Measurements from ENCODE around the gene MRPL33.

Gene MRPL33

GRCh38 chr2:27823135-27823534 is 51.6 kb downstream of the MRPL33 start:
- CTCF ChIA-PET: no interaction called here
- no peak overlapping the region for H3K27ac Mint-ChIP-seq
- H3K4me1 Mint-ChIP-seq: no peaks in the 10 kb centered on the region
- H3K27me3 Mint-ChIP-seq: no peaks in the 10 kb centered on the region
- no peak for DNase-seq
- peaks cover 6% of the 10 kb centered on the region for H3K9me3 Mint-ChIP-seq
- peaks cover 1% of the 10 kb centered on the region for H3K36me3 Mint-ChIP-seq
- H3K4me3 Mint-ChIP-seq: no peak overlapping the region

GRCh38 chr2:27823569-27823968 is 52.0 kb downstream of the MRPL33 start:
- no peaks in the 10 kb centered on the region for H3K4me1 Mint-ChIP-seq
- no peak for DNase-seq
- H3K4me3 Mint-ChIP-seq: no peak overlapping the region
- CTCF ChIA-PET: no interaction called here
- H3K9me3 Mint-ChIP-seq: peaks cover 6% of the 10 kb centered on the region
- H3K27me3 Mint-ChIP-seq: no peaks in the 10 kb centered on the region
- H3K27ac Mint-ChIP-seq: no peak overlapping the region
- H3K36me3 Mint-ChIP-seq: peaks cover 1% of the 10 kb centered on the region

DNA sequence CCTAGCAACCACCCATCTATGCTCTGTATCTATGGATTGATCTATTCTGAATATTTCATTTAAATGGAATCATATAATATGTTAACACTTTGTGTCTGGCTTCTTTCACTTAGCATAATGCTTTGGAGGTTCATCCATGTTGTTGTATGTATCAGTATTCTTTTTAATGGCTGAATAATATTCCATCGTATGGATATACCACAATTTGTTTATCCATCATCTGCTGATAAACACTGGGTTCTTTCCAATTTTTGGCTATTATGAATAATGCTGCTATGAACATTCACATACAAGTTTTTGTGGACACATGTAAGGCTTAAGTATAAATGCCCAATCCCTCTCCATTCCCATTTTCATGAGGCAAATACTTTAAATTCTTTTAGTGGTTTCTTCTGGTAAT is 52.9 kb downstream of the MRPL33 start:
- Mint-ChIP-seq H3K9me3 (peaks cover 6% of the 10 kb centered on the region), H3K36me3 (peaks cover 1% of the 10 kb centered on the region), H3K27me3 (no peaks in the 10 kb centered on the region), H3K27ac (no peak overlapping the region), H3K4me1 (no peaks in the 10 kb centered on the region), H3K4me3 (no peak overlapping the region)
- CTCF ChIA-PET: no interaction called here
- no peak for DNase-seq

- H3K4me1 Mint-ChIP-seq: no peaks in the 10 kb centered on the region
- no peak overlapping the region for H3K27ac Mint-ChIP-seq
- no peak for DNase-seq
- peaks cover 6% of the 10 kb centered on the region for H3K9me3 Mint-ChIP-seq
- no peak overlapping the region for H3K4me3 Mint-ChIP-seq
- CTCF ChIA-PET: no interaction called here
- no peaks in the 10 kb centered on the region for H3K27me3 Mint-ChIP-seq
- peaks cover 1% of the 10 kb centered on the region for H3K36me3 Mint-ChIP-seq
These were observed 56.8 kb downstream of the MRPL33 start for GRCh38 chr2:27828305-27828704.

Measured in activated naive CD4-positive, alpha-beta T cell treated with anti-CD3 and anti-CD28 coated beads, Interleukin-2, amount 10 ng/mL, durations not matched to agents 7 days and 5 days (primary cell).